Stimulated activated naive CD4-positive, alpha-beta T cell (primary cell): ENCODE data around the gene BRSK1.

Experiments
- DNase-seq, 6 experiments: peaks; one replicate each; lab custom pipeline; 2025; lab: John Stamatoyannopoulos, UW

The BRSK1 gene

DNA sequence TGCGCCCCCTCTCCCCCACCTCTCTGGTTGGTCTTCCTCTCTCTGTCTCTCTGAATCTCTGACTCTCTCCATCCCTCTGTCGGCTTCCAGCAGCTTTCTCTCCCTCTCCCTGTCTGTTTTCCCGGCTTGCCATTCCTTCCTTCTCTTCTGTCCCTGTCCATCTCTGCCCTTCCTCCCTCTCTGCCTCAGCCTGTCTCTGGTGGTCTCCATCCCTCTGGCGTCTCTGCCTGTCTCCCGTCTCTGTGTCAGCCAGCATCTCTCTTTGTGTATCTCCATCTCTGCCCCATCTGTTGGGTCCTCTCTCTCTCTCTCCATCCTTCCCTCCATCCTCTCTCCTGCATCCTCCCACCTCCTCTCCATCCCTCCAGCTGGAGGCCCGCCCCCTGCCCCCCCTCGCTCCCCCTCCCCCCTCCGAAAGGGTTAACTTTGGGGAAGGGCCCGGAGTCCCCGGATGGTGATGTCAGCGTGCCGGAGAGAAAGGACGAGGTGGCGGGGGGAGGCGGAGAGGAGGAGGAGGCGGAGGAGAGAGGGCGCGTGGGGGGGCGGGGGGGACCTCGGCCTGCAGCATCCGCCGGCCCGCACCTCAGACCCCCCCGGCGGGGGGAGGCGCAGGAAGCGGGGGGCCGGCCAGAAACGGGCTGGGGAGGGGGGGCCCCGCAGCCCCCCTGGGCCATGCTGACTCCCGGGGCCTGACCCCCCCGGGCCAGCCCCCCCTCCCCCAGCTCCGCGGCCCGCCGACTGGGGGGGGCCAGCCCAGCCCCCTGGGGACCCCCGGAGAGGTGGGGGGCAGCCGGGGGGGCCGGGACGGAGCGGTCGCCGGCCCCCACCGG lies at the start of gene BRSK1:
TSS of gene BRSK1 (plus strand) at position 450 of the 830 bp plus-strand sequence. CDS start 446 bp downstream, outside the sequence.
- DNase-seq: peak in 4 of 6 experiments; percentile 4 to 20 (median 13)

DNA sequence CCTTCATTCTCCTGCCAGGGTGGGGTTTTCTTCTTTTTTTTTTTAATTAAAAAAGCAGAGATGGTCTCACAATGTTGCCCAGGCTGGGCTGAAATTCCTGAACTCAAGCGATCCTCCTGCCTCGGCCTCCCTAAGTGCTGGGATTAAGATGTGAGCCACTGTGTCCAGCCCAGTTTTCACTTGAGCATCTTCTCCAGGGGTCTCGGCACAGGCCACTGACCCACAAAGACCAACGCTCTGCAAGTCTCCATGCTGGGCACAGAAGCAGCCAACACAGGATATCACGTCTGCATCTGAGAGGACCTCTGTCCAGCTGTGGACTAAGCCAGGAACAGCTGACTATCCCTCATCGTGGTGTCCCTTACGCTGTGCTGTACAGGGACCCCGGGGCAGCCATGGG lies 45.8 kb upstream of the BRSK1 start:
- no peak for DNase-seq

DNA sequence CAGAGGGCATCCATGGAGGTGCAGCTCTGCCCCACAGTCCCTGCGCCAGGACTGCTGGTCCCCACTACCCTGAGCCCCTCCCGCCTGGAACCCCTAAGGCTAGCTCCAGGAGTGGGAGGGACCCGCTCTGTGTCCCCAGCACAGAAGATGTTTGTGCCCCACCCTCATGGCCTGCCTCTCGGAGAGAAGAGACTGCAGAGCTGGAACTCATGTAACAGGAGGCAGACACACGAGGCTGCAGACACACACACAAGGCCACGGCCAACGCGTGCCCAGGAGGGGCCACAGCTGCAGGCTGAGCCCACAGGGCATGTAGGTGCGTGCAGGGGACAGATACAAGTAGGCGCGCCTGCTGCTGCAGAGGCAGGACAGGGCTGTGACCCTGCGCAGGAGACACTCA lies 44.8 kb upstream of the BRSK1 start:
- DNase-seq: no peak

DNA sequence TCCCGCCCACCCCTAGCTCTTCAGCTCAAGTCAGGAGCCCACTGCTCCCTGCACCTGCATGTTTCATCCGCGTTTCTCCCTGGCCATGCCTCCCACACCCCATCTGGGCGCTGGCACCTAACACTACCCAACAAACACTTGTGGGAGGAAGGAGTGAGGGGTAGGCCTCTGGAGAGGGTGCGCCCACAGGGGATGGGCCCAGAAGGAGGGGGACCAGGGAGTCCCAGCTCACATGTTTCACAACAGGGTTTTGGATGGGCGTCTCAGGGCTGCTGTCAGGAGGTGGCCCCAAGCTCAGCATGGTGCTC lies 43.1 kb upstream of the BRSK1 start:
- no peak for DNase-seq

DNA sequence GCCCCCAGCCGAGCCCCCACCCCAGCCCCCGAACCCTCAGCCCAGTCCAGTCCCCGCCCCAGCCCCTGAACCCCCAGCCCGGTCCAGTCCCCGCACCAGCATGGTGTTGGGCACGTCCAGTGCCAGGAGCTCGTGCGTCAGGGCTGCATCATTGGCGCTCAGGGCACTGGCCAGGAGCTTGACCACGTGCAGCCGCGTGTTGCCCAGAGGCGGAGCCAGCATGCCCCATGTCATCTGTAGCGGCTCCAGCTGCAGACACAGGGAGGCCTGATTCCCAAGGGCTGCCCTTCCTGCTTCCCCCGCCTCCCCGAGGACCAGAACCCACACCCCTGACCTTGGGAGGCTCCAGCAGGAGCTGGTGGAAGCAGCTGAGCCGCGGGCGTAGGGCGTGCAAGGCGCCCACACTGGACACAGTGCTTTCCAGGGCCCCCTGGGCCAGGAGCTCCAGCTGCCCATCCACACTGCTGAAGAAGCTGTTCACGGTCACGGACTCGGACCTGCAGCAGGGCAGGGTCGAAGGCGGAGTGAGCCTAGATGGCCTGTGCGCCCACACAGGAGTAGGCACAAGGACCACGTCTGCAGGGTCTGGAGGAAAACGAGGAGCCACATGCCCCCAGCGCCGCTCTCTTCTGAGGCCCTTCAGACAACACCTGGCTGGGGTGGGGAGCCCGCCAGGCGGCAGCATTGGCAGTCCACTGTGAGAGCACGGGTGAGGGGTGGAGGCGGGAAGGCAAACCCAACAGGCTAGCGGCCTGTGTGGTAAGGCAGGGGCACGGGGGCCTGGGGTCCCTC lies 42.5 kb upstream of the BRSK1 start:
- no peak for DNase-seq

DNA sequence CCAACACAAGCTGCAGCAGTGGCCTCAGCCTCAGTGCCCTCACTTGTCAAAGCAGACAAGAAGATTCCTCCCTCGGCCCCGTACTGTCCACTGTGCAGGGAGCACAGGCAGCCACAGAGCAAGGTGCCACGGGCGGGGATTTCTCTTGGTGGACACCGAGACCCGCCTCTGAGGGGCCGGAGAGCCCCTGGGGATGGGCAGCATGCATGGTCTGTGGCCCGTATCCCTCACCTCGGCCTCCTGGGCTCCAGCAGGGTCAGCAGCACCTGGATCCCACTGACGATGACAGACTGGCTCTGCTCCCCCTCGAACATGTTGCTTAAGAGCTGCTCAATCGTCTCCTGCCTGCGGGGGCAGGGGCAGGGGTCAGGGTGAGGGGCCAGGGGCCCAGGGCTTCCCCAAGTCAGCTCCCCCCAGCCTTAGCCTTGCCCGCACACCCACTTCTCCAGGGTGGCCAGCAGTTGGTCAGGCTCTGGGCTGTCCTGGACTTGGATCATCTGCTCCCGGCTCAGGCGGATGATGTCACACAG lies 41.8 kb upstream of the BRSK1 start:
- no peak for DNase-seq

DNA sequence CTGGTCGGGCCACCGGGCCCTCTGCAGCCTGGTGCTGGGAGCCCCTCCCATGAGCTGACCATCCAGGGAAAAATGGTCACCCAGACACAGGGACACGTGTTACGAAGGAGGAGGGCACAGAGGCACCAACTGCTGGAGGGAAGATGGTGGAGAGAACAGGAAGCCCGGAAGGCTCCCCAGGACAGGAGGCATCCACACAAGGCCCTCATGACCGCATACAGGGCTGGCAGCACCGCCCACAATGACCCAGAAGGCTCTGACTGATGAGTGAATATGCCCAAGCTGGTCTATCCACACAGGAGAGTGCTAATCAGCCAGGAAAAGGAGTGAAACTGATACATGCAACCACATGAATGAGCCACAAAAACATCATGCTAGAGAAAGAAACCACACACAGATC lies 41.3 kb upstream of the BRSK1 start:
- no peak for DNase-seq

DNA sequence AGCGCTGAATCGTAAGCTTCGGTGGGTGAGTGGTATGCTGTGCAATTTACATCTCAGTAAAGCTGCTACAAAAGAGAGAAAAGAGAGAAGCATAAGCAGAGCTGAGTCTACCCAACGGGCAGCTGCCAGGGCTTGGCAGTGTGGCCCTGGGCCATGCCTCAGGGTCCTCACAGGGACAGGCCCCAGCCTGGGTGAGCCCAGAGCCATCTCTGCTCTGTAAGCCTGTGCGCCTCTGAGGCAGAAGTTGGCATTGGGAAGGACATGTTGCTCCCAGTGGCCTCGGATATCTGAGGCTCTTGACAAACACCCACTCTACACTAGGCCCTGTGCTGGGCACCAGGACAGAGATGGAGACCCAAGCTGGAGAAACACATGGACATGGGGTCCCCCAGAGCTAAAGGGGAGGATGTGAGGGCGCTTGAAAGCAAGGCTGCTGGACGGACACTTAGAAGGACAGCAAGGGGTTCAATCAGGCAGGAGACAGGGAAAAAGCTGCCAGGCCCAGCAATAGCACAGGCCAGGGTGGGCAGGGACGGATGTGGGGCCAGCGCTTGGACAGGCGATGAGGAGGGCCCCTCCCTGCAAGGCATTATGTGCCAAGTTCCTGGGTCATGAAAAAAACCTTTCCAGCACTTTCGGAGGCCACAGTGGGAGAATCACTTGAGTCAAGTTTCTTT lies 39.7 kb upstream of the BRSK1 start:
- no peak for DNase-seq

DNA sequence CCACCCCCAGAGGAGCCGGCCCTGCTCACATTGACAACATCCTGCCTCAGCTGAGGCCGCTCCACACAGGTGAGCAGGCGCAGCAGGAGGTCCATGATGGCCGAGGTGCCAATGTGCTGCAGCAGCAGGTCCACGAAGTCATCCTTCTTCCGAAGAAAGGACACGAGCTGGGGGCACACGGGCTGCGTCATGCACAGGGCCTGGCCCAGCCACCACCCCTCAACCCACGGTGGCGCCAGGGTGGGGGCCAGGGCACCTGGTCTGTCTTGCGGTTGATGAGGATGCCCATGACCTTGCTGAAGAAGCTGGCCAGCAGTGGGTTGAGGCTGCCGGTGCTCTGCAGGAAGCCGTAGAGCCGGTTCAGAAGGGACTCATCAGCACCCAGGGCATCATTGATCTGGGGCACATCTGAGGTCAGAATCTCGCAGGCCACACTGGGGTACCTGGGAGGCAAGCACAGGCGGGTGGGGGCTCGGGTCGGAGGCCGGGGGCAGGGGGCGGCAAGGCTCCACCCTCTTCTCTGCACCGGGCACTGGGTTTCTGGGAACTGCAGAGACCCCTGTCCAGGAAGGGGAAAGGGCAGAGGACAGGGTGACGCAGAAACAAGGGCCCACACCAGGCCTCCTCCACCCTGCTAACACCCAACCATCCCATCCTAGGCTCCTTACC lies 38.4 kb upstream of the BRSK1 start:
- DNase-seq: no peak

DNA sequence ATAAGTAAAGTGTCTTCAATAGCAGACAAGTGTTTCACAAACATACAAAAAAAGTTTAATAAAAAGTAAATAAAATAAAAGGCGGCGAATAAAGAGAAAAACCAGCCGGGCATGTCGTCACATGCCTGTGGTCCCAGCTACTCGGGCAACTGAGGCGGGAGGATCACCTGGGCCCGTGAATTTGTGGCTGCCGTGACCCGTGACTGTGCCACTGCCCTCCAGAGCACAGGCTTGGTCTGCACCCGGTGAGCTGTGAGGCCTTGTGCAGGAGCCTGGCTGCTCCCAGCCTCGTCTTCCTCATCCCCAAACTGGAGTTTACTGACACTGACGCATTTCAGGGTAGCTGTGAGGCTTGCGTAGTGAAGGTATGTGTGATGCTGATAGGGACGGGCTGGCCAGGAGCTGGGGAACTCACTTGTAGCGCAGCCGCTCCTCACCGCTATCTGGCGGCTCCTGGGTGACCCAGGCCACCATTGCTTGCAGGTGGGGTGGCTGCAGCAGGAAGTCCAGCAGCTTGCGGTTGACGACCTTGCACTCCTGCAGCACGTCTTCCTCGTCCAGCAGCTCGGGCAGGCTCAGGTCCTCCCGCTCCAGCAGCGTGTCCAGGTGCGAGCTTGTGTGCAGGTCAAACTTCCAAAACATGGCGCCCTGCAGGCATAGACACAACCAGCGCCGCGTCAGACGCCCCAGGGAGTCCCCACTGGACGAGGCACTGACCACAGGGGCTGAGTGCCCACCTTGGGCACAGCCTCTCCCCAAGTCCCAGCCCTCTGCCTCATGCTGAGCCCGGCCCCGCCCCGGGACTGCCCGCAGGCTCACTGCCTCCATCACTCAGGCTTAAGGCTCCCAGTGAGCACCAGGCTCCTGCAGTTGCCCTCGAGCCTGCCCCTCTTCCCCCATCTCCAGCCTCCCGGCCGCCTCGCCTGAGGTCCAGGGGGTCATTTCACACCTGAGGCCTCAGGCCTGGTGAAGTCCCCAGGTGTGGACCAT lies 37.0 kb upstream of the BRSK1 start:
- no peak for DNase-seq

DNA sequence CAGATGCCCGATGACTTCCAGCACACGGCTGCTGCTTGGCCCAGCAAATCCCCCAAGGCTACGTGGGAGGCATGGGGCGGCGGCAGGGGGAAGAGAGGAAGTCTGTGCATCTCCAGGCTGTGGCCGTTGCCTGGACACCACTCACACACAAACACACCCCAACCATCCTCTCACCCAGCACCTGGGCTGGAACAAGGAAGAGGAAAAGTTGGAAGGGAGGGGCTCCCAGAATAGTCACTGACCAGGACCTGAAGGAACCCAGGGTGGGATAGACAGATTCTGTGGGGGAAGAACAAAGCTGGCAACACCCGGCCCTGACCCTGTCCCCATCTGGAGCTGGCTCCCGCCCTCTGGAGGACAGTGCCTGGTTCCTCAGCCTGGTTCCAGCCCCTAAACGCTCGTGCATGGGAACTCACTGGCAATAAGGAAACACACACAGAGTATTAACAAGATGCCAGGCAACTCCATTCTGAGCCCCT lies 36.1 kb upstream of the BRSK1 start:
- DNase-seq: no peak

DNA sequence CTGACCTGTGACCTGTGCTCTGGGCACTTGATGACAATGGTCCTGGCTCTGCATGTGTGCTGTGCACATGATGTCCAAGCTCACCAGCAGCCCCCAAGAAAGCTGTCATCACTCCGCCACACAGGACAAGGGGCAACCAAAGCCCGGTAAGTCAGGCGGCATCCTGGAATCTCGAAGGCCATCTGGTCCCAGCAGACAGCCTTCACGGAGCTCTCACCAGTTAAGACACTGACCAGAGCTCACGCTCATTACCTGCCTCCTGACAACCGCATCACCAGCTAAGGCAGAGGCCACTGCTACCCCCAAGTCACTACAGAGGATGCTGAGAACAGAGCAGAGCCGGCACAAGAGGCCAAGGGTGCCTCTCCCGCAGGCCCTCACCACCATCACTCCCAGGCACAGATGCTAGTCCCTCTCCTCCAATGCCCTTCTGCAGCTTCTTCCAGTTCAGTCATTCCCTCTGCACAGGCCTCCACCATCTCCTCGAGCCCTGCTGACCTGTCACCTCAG lies 35.6 kb upstream of the BRSK1 start:
- no peak for DNase-seq

DNA sequence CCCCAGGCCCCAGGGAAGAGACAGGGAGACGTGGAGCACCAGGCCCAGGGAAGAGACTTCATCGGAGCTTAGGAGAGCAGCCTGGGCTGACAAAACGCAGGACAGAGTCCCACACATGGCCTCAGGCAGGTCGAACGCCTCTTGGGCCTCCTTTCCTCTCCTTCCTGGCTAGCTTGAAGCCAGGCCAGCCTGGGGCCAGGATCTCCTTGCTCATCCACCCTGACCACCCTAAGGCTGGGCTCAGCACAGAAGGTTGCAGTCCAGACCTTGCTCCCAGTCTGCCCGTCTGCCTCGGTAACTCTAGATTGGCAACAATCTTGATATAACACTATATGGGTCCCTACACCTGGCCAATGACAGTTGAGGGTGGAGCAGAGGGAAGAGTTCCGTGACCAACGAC lies 35.1 kb upstream of the BRSK1 start:
- no peak for DNase-seq

DNA sequence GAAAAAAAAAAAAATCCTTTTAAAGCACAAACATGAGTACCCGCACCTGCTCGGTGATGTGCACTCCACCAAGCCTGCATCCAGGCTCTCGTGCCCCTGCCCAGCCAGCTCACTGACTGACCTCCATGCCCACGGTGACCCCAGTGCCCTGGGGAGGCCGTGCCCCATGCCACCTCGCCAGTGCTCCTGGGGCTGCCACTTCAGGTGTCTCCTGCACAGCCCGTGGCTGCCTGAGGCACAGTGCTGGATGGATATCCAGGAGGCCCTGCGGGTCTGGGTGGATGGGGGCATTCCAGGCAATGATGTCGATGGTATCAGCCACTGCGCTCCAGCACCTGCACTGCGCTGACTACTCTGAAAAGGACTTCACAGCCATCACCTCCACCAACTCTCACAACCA lies 34.0 kb upstream of the BRSK1 start:
- no peak for DNase-seq

DNA sequence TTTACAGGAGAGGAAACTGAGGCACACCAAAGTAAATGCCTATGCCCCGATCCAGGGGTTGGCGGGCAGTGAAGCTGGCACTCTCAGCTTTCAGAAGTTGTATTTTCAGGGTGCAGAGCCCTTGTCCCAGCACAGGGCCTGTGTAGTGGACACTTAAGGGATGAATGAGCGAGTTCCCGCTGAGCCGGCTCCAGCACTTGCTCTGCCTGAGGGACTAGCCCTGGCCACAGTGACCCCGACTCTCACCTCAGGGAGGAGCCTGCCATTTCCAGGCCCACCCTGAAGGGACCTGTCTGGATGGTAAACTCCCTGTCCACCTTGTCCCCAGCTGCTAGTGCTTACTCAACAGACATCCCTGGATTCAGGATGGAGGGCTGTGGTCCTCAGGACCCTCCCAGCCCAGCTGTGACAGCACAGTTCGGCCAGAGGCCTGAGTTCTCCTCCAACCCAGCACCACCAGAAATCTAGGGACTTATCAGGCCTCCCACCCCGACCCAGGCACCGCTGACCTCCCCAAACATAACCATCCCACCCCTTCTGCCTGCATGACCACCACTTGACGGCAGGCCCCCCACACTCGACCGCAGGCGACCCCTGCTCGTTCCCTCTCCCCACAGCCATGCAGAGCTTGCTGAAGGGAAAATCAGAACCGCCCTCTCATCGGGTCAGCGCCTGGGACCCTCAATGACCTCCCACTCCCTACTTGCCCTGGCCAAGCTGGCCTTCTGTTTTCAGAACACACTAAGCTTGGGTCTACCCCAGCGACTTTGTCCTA lies 33.3 kb upstream of the BRSK1 start:
- DNase-seq: no peak

DNA sequence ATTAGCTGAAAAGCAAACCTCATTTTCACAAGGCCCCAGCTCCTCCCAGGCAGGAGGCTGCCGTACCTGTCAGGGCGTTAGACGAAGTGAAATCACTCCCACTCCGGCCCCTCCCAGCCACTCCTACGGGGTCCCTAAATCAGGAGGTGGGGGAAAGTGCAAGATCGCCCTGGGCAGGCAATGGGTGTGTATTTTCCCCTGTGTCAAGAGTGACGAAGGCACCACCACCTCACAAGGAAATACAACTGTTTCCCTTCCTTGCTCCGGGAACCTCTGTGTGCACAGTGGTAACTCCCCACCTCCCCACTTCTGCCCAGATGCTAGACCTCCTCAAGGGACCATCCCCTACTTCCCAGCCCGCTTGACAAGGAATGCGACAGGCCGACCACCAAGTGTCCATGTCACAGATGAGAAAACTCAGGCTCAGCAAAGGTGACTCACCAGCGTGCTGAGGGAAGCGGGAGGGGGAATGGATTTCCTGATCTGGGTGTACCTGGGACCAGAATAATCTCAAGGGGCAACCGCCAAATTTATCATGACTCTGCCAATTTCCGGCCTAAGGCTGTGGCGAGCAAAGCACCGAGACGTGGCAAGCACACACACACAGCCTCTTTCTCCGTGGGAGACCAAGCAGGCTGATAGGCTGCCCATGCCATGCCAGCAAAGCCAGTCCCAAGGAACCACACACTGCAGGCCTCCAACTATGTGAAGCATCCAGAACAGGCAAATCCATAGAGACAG lies 32.3 kb upstream of the BRSK1 start:
- DNase-seq: peak in 2 of 6 experiments; percentile 4 to 15

DNA sequence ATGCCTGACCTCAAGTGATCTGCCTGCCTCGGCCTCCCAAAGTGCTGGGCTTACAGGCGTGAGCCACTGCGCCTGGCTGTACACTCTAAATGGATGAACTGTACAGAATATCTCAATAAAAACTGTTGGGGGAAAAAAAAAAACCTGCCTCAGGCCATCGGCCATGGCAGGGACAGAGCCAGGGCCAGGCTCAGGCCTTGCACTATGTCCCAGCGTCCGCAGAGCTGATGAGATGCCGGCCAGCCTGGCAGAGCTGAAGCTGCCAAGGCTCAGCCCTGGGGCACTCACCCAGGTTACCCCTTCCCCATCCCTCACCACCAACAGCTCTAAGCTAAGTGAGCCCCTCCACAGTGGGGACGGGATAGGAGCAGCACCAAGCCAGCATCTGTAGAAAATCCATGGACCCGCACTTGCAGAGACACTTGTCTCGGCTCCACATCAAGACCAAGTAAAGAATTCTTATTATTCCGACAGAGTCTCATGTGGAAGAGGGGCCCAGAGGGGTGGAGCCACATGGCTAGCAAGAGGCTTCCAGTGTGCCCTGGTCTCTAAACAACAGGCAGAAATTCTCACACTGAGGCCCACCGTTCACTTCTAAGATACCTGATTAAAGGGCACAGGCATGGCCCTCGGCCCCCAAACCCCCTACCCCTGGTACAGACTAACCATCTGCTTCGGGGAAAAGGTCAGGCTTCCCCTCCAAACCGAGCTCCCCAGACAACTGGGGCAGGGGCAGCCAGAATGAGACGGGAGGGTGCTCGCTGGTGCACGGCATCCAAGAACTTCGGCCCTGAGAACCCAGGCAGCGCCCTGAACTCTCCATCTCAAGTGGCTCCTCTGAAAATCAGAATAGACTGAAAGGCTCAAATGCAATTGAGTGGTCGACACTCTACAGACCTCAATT lies 30.8 kb upstream of the BRSK1 start:
- no peak for DNase-seq
